Trophoblast cell (in vitro differentiated cells and primary cell): ENCODE measurements around the gene MAP2K7.

Experiments used
- DNase-seq, 2 donors: peaks; one replicate each; pipeline ENCODE4 v3.0.0-alpha.2; 2016
- H2AFZ ChIP-seq: 2 replicates; pipeline ENCODE4 v1.6.1; 2013; ENCODE audit warnings: low read length, moderate library complexity, mild to moderate bottlenecking; ENCODE audit not compliant: insufficient read depth, poor library complexity
- H2AK5ac ChIP-seq: 2 replicates; pipeline ENCODE4 v1.6.1; 2013; ENCODE audit warnings: mild to moderate bottlenecking, low read length
- H2BK120ac ChIP-seq: 2 replicates; pipeline ENCODE4 v1.6.1; 2013; ENCODE audit warnings: low read length, mild to moderate bottlenecking, moderate library complexity; ENCODE audit not compliant: insufficient read depth, poor library complexity
- H2BK12ac ChIP-seq: 2 replicates; pipeline ENCODE4 v1.6.1; 2013; ENCODE audit warnings: mild to moderate bottlenecking, low read length, moderate library complexity
- H2BK5ac ChIP-seq: 2 replicates; pipeline ENCODE4 v1.6.1; 2013; ENCODE audit warnings: low read length, low read depth, moderate library complexity, mild to moderate bottlenecking; ENCODE audit not compliant: poor library complexity
- H3K14ac ChIP-seq: 2 replicates; pipeline ENCODE4 v1.6.1; 2013; ENCODE audit warnings: mild to moderate bottlenecking, low read length
- H3K18ac ChIP-seq: 2 replicates; pipeline ENCODE4 v1.6.1; 2013; ENCODE audit warnings: mild to moderate bottlenecking, low read length
- H3K23ac ChIP-seq: 2 replicates; pipeline ENCODE4 v1.6.1; 2013; ENCODE audit warnings: low read length
- H3K27ac ChIP-seq: 2 replicates; pipeline ENCODE4 v1.5.1; 2013; ENCODE audit warnings: low read depth, mild to moderate bottlenecking, inconsistent platforms, low read length, moderate library complexity
- H3K27me3 ChIP-seq: 2 replicates; pipeline ENCODE4 v1.6.1; 2013; ENCODE audit warnings: inconsistent platforms, mild to moderate bottlenecking, low read length, moderate library complexity; ENCODE audit not compliant: insufficient read depth
- H3K36me3 ChIP-seq, 2 experiments: 1 replicate in 1 of 2; 2 replicates in 1 of 2; pipeline ENCODE4 v1.6.1; 2013; ENCODE audit warnings: low read length in 2 of 2, mild to moderate bottlenecking in 2 of 2, moderate library complexity in 1 of 2; ENCODE audit not compliant: insufficient read depth in 2 of 2, control insufficient read depth in 1 of 2
- H3K4ac ChIP-seq: 2 replicates; pipeline ENCODE4 v1.6.1; 2013; ENCODE audit warnings: low read depth, mild to moderate bottlenecking, low read length, moderate library complexity
- H3K4me1 ChIP-seq, 2 experiments: 1 replicate in 1 of 2; 2 replicates in 1 of 2; pipeline ENCODE4 v1.6.1; 2013; ENCODE audit warnings: low read length in 2 of 2, mild to moderate bottlenecking in 2 of 2, moderate library complexity in 1 of 2; ENCODE audit not compliant: insufficient read depth in 2 of 2, control insufficient read depth in 1 of 2
- H3K4me2 ChIP-seq: 2 replicates; pipeline ENCODE4 v1.6.1; 2013; ENCODE audit warnings: inconsistent platforms, mild to moderate bottlenecking, low read length, moderate library complexity
- H3K4me3 ChIP-seq: 2 replicates; pipeline ENCODE4 v1.5.1; 2013; ENCODE audit warnings: mild to moderate bottlenecking, low read depth, low read length, inconsistent platforms
- H3K79me1 ChIP-seq: one replicate; pipeline ENCODE4 v1.6.1; 2013; ENCODE audit warnings: low read length
- H3K79me2 ChIP-seq: 2 replicates; pipeline ENCODE4 v1.6.1; 2013; ENCODE audit warnings: low read length, mild to moderate bottlenecking; ENCODE audit not compliant: control insufficient read depth, insufficient read depth, poor library complexity
- H3K9ac ChIP-seq: 2 replicates; pipeline ENCODE4 v1.6.1; 2013; ENCODE audit warnings: mild to moderate bottlenecking, low read length
- H3K9me3 ChIP-seq: 2 replicates; pipeline ENCODE4 v1.6.1; 2013; ENCODE audit warnings: low read depth, mild to moderate bottlenecking, control low read depth, inconsistent platforms, low read length; ENCODE audit not compliant: insufficient read depth
- H4K12ac ChIP-seq: 2 replicates; pipeline ENCODE4 v1.6.1; 2013; ENCODE audit warnings: low read depth, mild to moderate bottlenecking, low read length, moderate library complexity
- H4K8ac ChIP-seq: 2 replicates; pipeline ENCODE4 v1.6.1; 2013; ENCODE audit warnings: low read depth, mild to moderate bottlenecking, low read length, moderate library complexity
- H4K91ac ChIP-seq: one replicate; pipeline ENCODE4 v1.6.1; 2013; ENCODE audit warnings: low read depth, mild to moderate bottlenecking, low read length, moderate library complexity
- WGBS: extraction: QIAGEN DNeasy Blood & Tissue Kit; methylation state at CpG from one replicate; pipeline ENCODE4 v1.1.7; 2013; ENCODE audit warnings: missing lambda C conversion rate; ENCODE audit not compliant: insufficient read length, insufficient coverage; ENCODE audit errors: extremely low coverage; 5-methylcytosine and 5-hydroxymethylcytosine counted together

The MAP2K7 gene

GRCh38 chr19:7932930-7933300, 29.2 kb downstream of the MAP2K7 start:
- Histone ChIP-seq H3K18ac (no peak overlapping the region), H3K9me3 (no peaks in the 10 kb centered on the region), H2BK12ac (no peak overlapping the region), H3K36me3 (peaks cover 68 to 74% of the 10 kb centered on the region in 2 experiments), H3K4me2 (no peak overlapping the region), H3K79me2 (no peaks in the 10 kb centered on the region), H4K8ac (no peak overlapping the region), H3K14ac (no peak overlapping the region), H3K9ac (no peak overlapping the region), H4K91ac (no peak overlapping the region), H2AK5ac (no peak overlapping the region), H3K79me1 (no peaks in the 10 kb centered on the region), H3K27ac (no peak overlapping the region), H2AFZ (no peak overlapping the region), H4K12ac (no peak overlapping the region), H2BK5ac (no peak overlapping the region), H3K4ac (no peak overlapping the region), H3K23ac (no peak overlapping the region), H3K27me3 (no peaks in the 10 kb centered on the region), H3K4me3 (no peak overlapping the region), H3K4me1 (peaks cover 5 to 7% of the 10 kb centered on the region in 2 experiments), H2BK120ac (no peak overlapping the region)
- WGBS, result no CpG with 5 or more reads among the region's 10 CpGs
- DNase-seq, result no peak

- Histone ChIP-seq H3K4me2 (no peak overlapping the region), H3K27ac (no peak overlapping the region), H4K12ac (no peak overlapping the region), H3K18ac (no peak overlapping the region), H3K23ac (no peak overlapping the region), H3K79me1 (no peaks in the 10 kb centered on the region), H3K9ac (no peak overlapping the region), H2BK5ac (no peak overlapping the region), H2BK12ac (no peak overlapping the region), H3K9me3 (no peaks in the 10 kb centered on the region), H2AFZ (no peak overlapping the region), H2AK5ac (no peak overlapping the region), H3K4me1 (peaks cover 5 to 7% of the 10 kb centered on the region in 2 experiments), H3K79me2 (no peaks in the 10 kb centered on the region), H4K8ac (no peak overlapping the region), H3K27me3 (no peaks in the 10 kb centered on the region), H4K91ac (no peak overlapping the region), H3K14ac (no peak overlapping the region), H3K4me3 (no peak overlapping the region), H2BK120ac (no peak overlapping the region), H3K4ac (no peak overlapping the region), H3K36me3 (peaks cover 68 to 75% of the 10 kb centered on the region in 2 experiments)
- no peak for DNase-seq
- WGBS, result no CpG with 5 or more reads among the region's 14 CpGs
Observed at GRCh38 chr19:7933411-7933810, 29.7 kb downstream of the MAP2K7 start.

GRCh38 chr19:7933828-7934725, 30.4 kb downstream of the MAP2K7 start:
- H2BK12ac ChIP-seq, result no peak overlapping the region
- H3K4me3 ChIP-seq, result no peak overlapping the region
- H3K9ac ChIP-seq, result no peak overlapping the region
- no peak overlapping the region for H3K4me2 ChIP-seq
- H2AK5ac ChIP-seq, result no peak overlapping the region
- no peak overlapping the region for H3K14ac ChIP-seq
- no peak overlapping the region for H3K18ac ChIP-seq
- peaks cover 71 to 77% of the 10 kb centered on the region in 2 experiments for H3K36me3 ChIP-seq
- WGBS, result no CpG with 5 or more reads among the region's 55 CpGs
- no peaks in the 10 kb centered on the region for H3K79me1 ChIP-seq
- H3K4ac ChIP-seq, result no peak overlapping the region
- no peak overlapping the region for H2AFZ ChIP-seq
- no peaks in the 10 kb centered on the region for H3K79me2 ChIP-seq
- H3K27me3 ChIP-seq, result no peaks in the 10 kb centered on the region
- no peak overlapping the region for H4K12ac ChIP-seq
- H4K8ac ChIP-seq, result no peak overlapping the region
- no peaks in the 10 kb centered on the region for H3K9me3 ChIP-seq
- no peak overlapping the region for H2BK5ac ChIP-seq
- peaks cover 3 to 4% of the 10 kb centered on the region in 2 experiments for H3K4me1 ChIP-seq
- H4K91ac ChIP-seq, result no peak overlapping the region
- no peak overlapping the region for H3K27ac ChIP-seq
- no peak for DNase-seq
- H3K23ac ChIP-seq, result no peak overlapping the region
- H2BK120ac ChIP-seq, result no peak overlapping the region

- Histone ChIP-seq H3K14ac (no peak overlapping the region), H4K12ac (no peak overlapping the region), H3K23ac (no peak overlapping the region), H2AFZ (no peak overlapping the region), H3K36me3 (peaks cover 73 to 80% of the 10 kb centered on the region in 2 experiments), H3K18ac (no peak overlapping the region), H3K79me2 (no peaks in the 10 kb centered on the region), H3K9me3 (no peaks in the 10 kb centered on the region), H3K27me3 (no peaks in the 10 kb centered on the region), H3K4me1 (no peaks in the 10 kb centered on the region), H4K91ac (no peak overlapping the region), H3K79me1 (no peaks in the 10 kb centered on the region), H3K4me3 (no peak overlapping the region), H3K27ac (no peak overlapping the region), H2BK12ac (no peak overlapping the region), H3K4me2 (no peak overlapping the region), H4K8ac (no peak overlapping the region), H3K9ac (no peak overlapping the region), H2BK120ac (no peak overlapping the region), H2BK5ac (no peak overlapping the region), H3K4ac (no peak overlapping the region), H2AK5ac (no peak overlapping the region)
- WGBS, result no CpG with 5 or more reads among the region's 21 CpGs
- DNase-seq, result no peak
Observed at GRCh38 chr19:7934766-7935165, 31.1 kb downstream of the MAP2K7 start.
